RWPE2 (cell line): ENCODE data around the gene SCN3B.
A peak's percentile ranks its signal among the peaks of the same experiment; 100 is the strongest.

Experiments used
- ATAC-seq: fragments of 200-7000 bp; cut with Tn5 transposase; 3 replicates; pipeline ENCODE4 v1.9.1; 2021; ENCODE audit warnings: low read depth
- DNase-seq: peaks from one replicate; pipeline ENCODE4 v3.0.0-alpha.2; 2020; ENCODE audit warnings: low spot score
- H3K27ac ChIP-seq: fragments of 450-650 bp; 2 replicates; pipeline ENCODE4 v1.5.1; 2017; ENCODE audit warnings: mild to moderate bottlenecking; ENCODE audit not compliant: poor library complexity, severe bottlenecking
- H3K27me3 ChIP-seq: fragments of 250-450 bp; sonication (Bioruptor Pico); 2 replicates; pipeline ENCODE4 v1.5.1; 2021; ENCODE audit warnings: mild to moderate bottlenecking, moderate library complexity; ENCODE audit not compliant: insufficient read depth, poor library complexity, severe bottlenecking
- H3K36me3 ChIP-seq: fragments of 250-450 bp; sonication (Bioruptor Pico); 2 replicates; pipeline ENCODE4 v1.5.1; 2020; ENCODE audit warnings: low read depth, mild to moderate bottlenecking, moderate library complexity
- H3K4me1 ChIP-seq: fragments of 250-450 bp; sonication (Bioruptor Pico); 2 replicates; pipeline ENCODE4 v1.5.1; 2021; ENCODE audit warnings: mild to moderate bottlenecking, moderate library complexity; ENCODE audit not compliant: insufficient read depth, poor library complexity, severe bottlenecking
- H3K4me3 ChIP-seq: fragments of 250-450 bp; sonication (Bioruptor Pico); 2 replicates; pipeline ENCODE4 v1.5.1; 2021; ENCODE audit warnings: mild to moderate bottlenecking, moderate library complexity; ENCODE audit not compliant: severe bottlenecking
- H3K9me3 ChIP-seq: fragments of 250-450 bp; sonication (Bioruptor Pico); 2 replicates; pipeline ENCODE4 v1.5.1; 2021; ENCODE audit warnings: mild to moderate bottlenecking, moderate library complexity; ENCODE audit not compliant: severe bottlenecking
- TF ChIP-seq, protein P1 (sequence below): fragments of 450-650 bp; IDR thresholded peaks from one replicate; pipeline ENCODE4 v1.5.1; 2017; ENCODE audit warnings: mild to moderate bottlenecking, moderate library complexity; ENCODE audit not compliant: poor library complexity, severe bottlenecking

SCN3B gene

DNA sequence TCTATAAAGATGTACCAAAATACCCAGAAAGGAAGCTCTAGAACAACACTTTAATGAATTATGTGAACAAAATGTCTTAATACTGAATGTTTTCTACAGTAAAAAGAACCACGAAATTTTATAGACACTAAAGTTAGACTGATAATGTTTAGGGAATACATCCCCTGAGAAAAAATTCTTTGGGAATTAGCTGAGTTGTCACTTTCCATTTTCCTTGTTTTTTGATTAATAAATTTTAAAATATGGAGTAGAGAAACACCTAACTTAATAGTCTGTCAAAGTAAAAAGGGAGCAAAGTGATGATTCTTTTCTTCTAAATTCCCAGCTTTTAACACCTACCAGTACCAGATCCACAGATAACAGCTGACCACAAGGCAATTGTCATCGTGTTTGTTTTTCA, 23.1 kb upstream of the SCN3B start:
- Histone ChIP-seq H3K36me3 (no peaks in the 10 kb centered on the region), H3K4me1 (no peaks in the 10 kb centered on the region), H3K27me3 (no peaks in the 10 kb centered on the region), H3K27ac (no peak overlapping the region), H3K4me3 (no peak overlapping the region), H3K9me3 (no peaks in the 10 kb centered on the region)
- no peak for ATAC-seq
- TF ChIP-seq, protein P1, sequence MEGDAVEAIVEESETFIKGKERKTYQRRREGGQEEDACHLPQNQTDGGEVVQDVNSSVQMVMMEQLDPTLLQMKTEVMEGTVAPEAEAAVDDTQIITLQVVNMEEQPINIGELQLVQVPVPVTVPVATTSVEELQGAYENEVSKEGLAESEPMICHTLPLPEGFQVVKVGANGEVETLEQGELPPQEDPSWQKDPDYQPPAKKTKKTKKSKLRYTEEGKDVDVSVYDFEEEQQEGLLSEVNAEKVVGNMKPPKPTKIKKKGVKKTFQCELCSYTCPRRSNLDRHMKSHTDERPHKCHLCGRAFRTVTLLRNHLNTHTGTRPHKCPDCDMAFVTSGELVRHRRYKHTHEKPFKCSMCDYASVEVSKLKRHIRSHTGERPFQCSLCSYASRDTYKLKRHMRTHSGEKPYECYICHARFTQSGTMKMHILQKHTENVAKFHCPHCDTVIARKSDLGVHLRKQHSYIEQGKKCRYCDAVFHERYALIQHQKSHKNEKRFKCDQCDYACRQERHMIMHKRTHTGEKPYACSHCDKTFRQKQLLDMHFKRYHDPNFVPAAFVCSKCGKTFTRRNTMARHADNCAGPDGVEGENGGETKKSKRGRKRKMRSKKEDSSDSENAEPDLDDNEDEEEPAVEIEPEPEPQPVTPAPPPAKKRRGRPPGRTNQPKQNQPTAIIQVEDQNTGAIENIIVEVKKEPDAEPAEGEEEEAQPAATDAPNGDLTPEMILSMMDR = no peak
- no peak for DNase-seq

- Histone ChIP-seq H3K4me3 (no peak overlapping the region), H3K9me3 (no peaks in the 10 kb centered on the region), H3K4me1 (no peaks in the 10 kb centered on the region), H3K27ac (no peak overlapping the region), H3K36me3 (no peaks in the 10 kb centered on the region), H3K27me3 (no peaks in the 10 kb centered on the region)
- ATAC-seq (peak; percentile 88), DNase-seq (no peak)
- TF ChIP-seq, protein P1 = no peak
Measured at GRCh38 chr11:123674297-123674696, 19.9 kb upstream of the SCN3B start.

- no peak for DNase-seq
- TF ChIP-seq, protein P1 = no peak
- no peaks in the 10 kb centered on the region for H3K9me3 ChIP-seq
- no peak overlapping the region for H3K4me3 ChIP-seq
- no peaks in the 10 kb centered on the region for H3K27me3 ChIP-seq
- no peak overlapping the region for H3K27ac ChIP-seq
- no peaks in the 10 kb centered on the region for H3K4me1 ChIP-seq
- ATAC-seq = no peak
- no peaks in the 10 kb centered on the region for H3K36me3 ChIP-seq
Measured at GRCh38 chr11:123672568-123672967, 18.1 kb upstream of the SCN3B start.

DNA sequence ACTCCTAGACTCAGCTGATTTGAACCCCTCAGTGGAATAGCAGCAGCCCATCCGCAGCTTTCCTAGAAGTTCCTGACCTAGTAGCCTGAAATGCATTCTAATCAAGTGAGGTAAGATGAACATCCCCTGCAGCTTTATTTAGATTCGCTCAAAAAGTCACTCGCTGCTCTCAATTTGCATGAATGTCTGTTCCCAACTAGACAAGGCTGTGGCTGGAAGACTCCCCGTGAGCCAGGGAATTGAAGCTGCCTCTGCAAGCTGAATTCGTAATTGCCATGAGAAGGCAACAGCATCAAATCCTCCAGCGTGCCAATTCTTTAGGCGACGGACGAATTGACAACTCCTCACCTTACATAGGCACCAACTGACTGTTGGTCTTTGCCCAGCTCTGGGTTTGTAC, 17.1 kb upstream of the SCN3B start:
- TF ChIP-seq, protein P1 = no peak

DNA sequence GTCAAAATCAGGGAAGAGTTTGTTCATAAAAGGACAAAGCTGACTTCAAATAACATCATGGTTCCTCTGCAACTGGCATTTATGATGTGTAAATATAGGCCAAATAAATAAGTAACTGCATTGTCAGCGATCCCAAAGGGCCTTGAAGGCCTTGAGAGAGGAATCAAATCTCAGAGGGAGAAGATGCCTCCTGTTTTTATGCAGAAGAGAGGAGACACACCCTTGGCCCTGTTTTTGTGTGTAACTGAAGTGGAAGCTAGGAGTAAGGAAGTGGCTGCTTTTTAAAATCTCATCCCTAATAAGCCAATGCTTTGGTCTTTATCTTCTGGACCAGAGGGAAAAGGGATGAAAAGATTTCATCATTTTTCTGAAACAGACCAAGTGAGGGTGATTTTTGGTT, 15.7 kb upstream of the SCN3B start:
- DNase-seq (no peak), ATAC-seq (no peak)
- no peaks in the 10 kb centered on the region for H3K27me3 ChIP-seq
- H3K4me3 ChIP-seq = no peak overlapping the region
- H3K4me1 ChIP-seq = no peaks in the 10 kb centered on the region
- H3K9me3 ChIP-seq = no peaks in the 10 kb centered on the region
- no peak overlapping the region for H3K27ac ChIP-seq
- no peaks in the 10 kb centered on the region for H3K36me3 ChIP-seq
- TF ChIP-seq, protein P1 = no peak

More for the DNA sequence above, 17.1 kb upstream of the SCN3B start:
- Histone ChIP-seq H3K36me3 (no peaks in the 10 kb centered on the region), H3K27me3 (no peaks in the 10 kb centered on the region), H3K27ac (no peak overlapping the region), H3K4me1 (no peaks in the 10 kb centered on the region), H3K4me3 (no peak overlapping the region), H3K9me3 (no peaks in the 10 kb centered on the region)
- ATAC-seq (no peak), DNase-seq (no peak)
